Activated CD8-positive, alpha-beta memory T cell treated with anti-CD3 and anti-CD28 coated beads for 4 hours (primary cell): ENCODE data around the gene TBX3.

Experiments used
- DNase-seq, 2 donors: peaks; one replicate each; pipeline ENCODE4 v3.0.0-alpha.2; 2020; ENCODE audit warnings: low read depth in 2 of 2

Gene TBX3

DNA sequence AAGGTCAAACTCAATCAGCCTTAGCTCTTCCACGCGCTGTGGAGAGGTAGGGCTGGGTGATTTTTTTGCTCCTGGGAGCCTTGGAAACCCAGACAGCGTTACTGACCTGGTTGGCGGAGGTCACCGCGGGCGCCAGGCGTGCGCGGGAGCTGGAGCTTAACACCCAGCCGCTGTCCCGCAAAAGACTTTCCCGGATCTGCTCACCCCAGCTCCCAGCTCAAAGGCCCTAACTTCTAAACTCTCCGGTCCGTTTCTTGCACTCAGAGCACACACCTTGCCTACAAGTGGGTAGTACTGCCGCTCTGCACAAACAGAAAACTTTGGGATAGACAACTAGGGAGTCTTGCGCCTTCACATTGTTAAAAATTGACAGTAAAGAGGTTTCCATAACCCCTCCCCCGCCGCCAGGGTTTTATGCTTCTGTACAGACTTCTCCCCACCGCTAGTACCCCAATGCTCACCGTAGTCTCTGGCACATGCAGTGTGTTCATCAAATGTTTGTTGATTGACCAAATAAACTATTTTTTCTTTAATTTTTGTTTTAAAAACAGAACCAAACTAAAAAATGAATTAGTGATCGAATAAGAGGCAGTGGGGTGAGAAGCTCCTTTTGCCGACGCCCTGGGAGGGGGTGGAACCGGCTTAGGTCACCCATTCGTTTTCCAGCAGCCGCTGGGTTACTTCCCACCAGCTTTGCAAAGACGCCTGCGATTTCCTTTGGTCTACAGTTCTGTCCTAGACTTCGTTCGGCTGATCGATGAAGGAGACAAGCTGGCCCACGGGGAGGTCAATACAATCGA lies 12.7 kb upstream of the TBX3 start:
- no peak for DNase-seq

DNA sequence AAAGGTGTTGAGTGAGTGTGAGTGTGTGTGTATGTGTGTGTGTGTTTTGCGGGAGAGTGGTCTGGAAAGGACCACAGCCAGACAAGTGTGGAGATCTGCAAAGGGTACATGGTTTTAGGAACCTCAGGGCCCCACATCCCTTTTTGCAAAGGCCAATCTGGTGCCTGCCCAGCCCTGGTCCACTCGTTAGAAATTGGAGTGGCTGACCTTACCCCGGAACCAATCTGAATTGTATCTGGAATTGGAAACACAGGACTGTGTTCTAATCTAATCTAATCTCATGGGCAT lies 11.3 kb upstream of the TBX3 start:
- DNase-seq, result no peak

DNA sequence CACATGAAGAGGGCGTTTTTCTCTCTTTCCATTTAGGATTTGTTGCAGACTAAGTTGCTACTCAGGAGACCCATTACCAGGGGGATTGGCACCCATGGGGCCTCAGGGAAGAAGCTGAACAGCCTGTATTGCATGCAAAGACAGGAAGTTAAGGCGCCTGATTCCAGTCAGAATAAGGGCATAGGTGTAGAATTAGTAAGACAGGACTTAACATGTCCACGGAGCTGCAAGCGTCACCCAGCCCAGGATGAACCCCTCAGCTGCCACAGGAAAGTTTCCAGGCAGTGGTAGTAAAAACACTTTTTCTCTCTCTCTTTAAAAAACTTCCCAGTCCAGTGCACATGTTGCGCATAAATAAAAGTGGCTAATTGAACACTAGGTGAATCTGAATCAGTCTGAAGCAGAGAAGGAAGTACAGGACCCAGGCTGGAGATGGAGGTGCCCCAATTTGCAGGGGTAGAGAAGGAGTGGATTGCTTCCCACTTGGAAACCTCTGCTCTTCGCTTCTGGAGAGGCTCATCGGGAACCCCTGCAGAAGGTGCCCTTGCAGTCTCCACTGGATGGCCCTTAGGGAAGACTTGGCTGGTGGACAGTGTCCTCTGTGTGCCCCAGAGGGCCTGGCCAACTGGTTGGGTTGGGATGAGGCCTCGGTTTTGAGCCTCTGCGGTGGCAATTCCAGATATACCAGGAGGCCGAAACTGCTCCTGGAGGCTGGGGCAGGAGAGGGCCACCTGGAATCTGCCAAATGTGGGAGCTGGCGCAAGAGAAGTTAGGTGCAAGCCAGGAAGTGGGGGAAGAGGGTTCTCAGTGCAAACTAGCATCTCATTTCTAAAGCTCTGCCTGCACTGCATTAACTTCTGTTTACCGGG lies 10.7 kb upstream of the TBX3 start:
- DNase-seq, result no peak

DNA sequence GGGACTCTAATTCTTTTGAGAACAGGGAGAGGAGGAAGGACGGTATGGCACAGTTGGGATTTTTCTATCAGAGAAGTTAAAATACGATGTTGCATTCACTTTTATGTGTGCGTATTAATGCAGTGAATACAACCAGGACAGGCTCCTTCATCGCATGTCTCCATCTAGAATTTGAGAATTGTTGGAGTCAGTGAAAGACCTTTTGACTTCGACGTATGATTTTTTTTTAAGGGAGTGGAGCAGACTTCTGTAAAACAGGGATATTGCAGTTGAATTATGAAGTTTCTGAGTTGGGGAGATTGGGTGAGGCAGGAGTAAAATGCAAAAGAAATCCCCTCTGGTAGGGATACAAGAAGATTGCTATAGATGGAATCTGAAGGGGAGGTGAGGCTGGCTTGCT lies 9.6 kb upstream of the TBX3 start:
- DNase-seq, result no peak

DNA sequence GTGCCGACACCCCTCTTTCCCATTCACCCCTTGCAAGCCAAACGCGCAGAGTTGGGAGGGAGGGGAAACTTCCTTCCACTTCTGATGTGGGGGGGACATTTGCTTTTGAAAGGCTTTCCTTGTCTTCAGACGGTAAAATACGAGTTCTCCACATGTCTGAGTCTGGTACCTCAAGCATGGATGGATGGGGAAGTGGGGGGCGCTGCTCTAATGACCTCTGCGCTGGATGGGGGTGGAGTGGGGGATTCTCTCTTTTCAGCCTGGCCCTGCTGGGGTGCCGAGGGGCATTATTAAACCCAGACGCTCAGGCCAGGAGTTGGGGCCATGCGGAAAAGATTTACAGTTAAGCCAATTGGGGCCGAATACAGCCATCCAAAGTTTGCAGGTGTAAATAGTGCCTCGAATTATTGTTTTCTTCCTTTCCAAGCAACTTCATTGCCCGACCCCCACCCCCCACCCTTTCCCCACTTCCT lies 9.1 kb upstream of the TBX3 start:
- DNase-seq, result no peak

DNA sequence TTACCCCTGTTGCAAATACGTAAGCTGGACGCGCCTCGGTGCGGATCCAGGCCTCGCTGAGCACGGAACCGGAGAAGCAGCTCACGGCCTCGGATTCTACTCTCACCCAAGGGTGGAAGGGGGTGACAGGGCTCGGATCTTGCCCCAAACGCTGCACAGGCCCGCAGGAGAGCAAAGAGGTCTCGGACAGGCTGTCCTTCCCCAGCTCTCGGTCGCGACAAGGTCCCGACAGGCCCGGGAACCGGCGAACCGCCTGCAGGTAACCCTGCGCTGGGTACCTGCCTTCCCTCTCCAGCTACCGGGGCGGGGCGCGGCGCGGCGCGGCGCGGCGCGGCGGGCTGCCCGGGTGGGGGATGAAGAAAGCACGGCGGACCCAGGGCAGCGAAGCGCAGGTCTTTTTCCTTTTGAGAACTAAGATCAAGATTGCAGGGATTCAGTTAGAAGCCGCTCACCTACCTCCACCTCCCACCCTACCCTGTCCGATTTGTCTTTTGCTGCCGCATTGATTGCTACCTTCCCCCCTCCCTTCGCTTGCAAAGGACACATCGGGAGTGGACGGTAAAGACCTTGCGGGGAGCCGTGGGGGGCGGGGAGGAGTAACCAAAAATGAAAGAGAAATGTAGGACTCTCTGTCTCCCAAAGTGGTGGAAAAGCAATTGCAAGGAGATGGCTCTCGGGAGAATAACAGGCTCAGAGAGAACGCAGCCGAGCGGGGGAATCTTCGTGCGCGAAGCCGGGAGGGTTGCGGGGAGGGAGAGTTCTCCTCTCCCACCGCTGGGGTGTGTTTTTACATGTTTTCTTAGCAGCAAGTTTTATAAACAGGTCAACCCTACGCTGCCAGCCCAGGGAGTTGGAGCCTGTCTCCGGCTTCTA lies 8.4 kb upstream of the TBX3 start:
- DNase-seq, result no peak

DNA sequence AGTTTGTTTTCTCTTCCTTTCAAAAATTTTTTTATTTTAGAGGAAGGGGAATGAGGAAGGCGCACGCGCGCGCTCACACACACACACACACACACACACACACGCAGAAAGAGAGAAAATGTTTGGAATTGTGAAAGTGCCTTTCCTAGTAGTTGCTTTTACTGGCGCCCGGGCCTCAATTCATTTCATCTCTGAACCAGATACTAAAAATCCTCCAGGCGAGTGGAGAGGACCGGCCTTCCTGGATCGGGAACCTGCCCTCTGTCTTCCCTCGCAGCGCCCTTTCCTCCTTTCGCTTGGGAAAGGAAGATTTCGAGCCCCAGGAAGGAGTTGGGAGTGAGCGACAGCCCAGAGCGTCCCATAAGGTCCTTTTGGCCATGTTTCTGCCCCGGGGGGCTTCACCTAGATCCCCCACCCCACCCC lies 7.8 kb upstream of the TBX3 start:
- DNase-seq, result no peak

DNA sequence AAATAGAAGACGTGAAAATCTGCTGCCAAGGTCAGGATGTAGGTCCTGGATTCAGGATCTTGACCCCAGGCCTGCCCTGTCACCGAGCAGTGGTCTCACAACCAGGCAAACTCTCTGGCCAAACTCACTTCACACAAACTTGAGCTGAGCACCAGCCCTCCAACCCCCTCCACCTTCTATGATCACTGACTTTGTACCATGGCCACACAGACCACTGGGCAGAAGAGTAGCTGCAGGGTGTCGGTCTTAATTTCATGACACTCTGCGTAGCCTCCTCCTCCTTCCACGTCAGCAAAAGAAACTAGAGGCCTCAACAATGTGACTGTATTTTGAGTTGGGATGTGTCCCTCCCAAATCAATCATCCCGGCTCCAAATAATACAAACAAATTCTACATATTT lies 7.2 kb upstream of the TBX3 start:
- no peak for DNase-seq

DNA sequence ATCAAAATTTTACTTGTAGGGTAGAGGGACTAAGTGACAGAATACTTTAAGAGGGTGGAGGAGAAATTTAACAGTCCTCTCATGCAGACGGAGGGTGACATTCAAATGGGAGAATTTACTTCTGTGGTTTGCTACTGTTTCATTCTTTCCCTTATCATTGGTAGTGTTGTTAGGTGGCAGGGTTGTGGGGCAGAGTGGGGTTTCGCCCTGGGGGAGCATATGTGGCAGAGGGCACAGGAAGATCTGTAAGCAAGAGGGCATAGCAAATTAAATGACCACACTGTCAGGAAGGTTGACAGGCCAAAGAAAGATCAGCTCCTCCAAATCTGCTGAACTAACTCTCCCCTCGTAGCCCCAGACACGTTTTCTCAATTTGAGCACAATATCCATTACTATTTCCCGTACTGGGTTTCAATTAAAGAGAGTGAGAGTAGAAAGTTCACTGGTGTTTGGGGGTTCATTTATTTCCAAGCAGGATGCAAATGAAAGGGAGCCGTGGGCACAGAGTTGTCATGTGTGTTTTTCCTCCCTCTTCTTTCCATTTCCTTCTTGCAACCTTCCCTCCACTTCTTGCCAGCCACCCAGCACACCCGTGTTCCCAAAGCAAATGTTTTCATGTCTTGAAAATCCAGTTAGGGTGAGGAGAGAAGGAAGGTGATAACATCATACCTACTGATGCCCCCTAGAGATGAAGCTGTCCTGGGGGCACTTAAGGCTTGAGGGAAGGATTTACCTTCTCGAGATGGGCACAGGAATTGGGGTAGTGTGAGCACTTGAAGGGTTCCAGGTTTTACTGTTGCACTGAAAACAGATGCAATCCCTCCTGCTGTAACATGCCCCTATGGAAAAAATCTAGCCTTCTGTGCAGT lies 6.5 kb upstream of the TBX3 start:
- no peak for DNase-seq

DNA sequence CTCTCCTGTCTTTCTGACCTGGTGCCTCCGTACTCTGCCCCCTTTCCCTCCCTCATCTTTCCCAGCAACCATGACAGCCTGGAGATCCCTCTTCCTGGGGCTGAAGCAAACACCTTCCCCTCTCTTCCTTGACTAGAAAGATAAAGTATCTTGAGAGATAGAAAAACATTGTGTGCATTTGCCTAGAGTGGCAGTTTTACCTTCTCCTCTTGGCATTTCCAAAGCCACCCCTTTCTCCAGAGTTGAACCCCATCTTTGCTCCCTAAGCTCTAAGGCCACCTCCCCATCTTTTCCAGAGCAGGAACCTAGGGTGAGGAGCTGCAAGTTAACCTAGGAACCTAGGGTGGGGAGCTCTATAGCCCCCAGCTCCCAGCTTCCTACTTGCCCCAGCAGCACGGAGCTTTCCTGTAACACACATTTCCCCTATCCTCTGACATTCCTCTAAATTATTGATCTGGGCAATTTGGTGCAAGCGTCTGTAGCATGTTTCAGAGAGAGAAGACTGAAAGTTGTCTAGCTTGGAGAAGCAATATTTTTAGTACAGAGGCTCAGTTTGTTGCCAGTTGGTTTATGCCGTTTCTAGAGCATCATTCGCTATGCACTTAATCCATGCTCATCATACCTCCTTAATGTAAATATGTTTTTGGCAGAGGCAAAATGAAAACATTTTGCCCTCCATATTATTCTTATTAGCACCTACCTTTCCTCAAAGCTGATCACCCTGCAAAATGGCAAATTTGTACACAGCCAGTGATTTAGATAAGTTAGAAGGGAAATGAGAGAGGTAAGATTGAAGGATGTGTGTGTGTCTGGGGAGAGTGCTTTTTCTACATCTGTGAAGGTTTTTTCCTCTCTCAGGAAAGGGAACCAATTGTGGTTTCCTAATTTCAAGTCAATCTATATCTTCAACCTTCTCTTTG lies 5.4 kb upstream of the TBX3 start:
- no peak for DNase-seq

DNA sequence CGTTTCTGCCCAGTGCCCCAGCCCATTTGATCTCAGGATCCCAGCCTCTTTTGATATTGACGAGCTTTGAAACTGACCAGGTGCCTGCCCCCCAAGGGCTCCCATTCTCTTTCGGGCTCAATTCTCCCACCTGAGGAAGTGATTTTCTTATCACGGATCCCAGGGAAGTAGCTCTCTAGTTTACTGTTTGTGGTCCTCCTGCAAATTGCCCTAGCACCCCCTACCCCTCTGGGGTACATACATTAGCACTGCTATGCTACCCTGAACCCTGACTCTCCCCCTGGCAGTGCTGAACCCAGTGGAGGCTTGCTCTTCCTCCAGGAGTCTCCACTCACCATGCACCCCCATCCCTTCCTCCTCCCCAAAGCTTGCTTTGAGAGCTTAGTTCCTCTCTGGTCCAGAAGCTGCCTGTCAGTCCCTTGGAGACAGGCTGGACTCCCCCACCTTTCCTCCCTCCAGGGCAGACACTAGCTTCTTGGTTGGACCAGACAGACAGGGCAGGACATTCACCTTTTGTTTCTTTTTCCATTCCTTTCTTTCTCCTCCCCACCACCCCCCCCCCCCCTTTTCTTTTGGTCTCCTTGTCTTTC lies 4.4 kb upstream of the TBX3 start:
- no peak for DNase-seq

DNA sequence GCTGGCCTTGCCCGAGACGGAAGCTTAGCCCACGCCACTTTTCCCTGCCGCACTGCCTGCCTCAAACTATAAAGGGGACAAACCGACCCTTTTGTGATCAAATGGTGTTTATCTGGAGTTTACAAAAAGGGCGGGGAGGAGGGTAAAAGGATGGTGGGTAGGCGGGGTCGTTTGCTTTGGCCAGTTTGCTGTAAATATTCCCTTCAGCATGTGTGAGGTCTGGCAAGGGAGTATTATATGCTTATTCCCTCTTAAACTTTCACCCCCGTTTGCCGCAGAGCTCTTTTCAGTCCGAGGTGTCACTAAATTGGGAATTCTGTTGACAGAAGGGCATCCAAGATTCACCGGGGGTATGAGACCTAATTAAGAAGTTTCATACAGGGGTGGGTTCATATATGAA lies 3.8 kb upstream of the TBX3 start:
- no peak for DNase-seq

DNA sequence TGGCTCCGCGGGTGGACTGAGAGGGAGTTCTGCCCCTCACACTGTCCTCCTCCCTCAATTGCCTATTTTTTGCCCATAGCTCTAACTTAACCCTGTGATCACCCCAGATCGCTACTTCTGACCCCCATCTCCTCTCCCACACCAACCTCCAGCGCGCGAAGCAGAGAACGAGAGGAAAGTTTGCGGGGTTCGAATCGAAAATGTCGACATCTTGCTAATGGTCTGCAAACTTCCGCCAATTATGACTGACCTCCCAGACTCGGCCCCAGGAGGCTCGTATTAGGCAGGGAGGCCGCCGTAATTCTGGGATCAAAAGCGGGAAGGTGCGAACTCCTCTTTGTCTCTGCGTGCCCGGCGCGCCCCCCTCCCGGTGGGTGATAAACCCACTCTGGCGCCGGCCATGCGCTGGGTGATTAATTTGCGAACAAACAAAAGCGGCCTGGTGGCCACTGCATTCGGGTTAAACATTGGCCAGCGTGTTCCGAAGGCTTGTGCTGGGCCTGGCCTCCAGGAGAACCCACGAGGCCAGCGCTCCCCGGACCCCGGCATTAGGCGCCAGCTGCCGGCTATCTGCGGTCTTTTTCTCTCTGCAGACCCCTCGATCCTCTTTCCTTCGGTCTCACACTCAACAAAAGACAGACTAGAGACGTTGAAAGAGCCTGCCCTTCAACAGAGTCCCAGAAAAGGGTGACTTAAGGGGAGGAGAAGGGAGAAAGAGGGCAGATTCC lies 3.0 kb upstream of the TBX3 start:
- no peak for DNase-seq

DNA sequence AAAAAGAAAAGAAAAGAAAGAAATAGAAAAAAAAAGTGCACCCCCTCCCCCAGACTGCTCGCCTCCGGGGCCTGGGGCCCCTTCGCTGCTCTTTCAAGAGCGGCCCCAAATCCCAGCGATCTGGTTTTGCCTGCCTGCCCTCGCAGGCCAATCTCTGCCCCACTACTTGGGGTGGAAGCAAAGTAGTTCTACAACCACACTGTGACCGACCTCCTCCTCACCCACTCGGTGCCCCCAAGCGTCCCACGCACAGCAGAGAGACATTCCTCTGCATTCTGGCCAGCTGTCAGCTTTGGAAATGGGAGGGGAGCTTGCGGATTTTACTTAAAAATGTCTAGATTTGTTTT lies 2.4 kb upstream of the TBX3 start:
- no peak for DNase-seq

DNA sequence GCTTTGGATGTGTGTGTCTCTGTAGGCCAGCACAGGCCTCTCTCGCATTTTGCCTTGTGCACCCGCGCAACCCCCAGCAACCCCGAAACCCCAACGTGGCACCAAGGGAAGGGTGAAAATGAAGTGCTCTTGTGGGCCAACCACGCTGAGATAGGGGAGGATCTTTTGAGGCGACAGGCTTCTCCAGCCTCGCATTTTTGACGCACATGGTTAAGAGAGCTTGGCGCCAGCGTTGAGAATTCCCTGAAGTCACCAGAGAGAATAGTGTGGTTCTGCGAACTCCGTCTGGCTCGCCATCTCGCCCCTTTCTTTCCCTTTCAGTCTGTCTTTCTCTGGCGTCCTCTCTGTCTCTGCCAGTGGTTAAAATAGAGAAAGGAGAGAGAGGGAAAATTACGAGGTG lies 1.9 kb upstream of the TBX3 start:
- no peak for DNase-seq

DNA sequence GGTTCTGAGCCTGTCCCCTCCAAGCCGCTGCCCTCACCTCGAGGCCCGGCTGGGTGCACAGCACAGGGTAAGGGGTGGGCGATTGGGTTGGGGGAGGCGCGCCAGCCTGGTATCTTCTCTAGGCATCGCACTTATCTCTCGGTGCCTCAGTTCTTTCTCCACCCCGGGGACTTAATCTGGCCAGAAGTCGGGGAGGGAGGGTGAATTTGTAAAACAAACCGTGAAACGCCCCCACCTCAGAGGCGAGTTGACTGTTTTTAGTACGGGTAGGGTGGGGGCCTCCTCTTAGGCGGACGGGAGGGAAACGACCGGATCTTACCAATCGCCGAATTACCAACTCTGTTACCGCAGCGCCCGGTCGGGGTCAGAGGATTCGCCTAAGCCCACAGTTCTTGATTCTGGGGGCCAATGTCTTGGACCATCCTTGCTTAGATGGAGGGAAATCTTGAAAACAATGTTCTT lies 1.4 kb upstream of the TBX3 start:
- no peak for DNase-seq

DNA sequence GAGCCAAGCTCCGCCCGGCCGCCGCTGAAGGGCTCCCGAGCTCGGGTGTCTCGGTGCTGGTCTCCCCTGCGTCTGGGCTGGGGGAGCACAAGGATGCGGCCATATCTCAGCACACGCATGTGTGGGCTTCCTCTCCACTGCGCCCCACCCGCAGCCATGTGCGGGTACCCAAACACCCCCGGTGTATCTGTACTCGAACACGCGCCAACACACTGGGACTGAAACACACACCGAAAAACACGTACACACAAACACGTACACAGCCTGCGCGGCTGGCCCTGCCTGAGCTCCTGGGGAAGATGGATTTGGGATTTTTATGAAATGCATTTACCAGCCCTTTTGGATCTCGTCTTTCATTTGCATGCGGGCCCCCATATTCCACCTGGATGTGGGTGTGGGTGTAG lies 897 bp upstream of the TBX3 start:
- no peak for DNase-seq

DNA sequence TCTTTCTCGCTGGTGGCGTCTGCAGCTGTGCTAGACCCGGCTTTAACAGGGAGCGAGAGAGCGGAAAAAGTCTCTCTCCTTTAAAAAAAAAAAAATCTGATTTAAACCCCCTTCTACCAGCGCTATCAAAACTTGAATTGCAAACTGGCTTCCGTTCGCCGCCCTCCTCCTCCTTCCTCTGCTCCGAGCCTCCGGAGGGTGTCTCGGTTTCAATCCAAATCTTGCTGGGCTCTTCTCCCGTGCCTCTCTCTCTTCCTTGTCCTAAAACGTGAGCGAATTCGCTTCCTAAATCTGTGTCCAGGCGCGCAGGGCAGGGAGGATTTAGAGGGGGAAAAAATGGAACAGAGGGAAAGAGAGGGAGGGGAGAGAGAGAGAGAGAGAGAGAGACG lies 272 bp downstream of the TBX3 start:
- no peak for DNase-seq
